Measurements from ENCODE around the gene TRIM44.

- TF ChIP-seq CTCF (conservative IDR thresholded peaks at IDR 0.05; ENCODE audit: low read length) (no peak), EZH2phosphoT487 (IDR thresholded peaks at IDR 0.05; ENCODE audit: borderline replicate concordance) (no peak)
Measured at GRCh38 chr11:35792846-35793192, 130.2 kb downstream of the TRIM44 start.

Measured in Loucy (cell line).